ENCODE measurements around the gene DZIP1.
"Not testable (repeated sequence)": the region's sequence is repeated elsewhere in the genome, so short reads cannot be mapped to it uniquely, and the experiment has no call there.

The DZIP1 gene

DNA sequence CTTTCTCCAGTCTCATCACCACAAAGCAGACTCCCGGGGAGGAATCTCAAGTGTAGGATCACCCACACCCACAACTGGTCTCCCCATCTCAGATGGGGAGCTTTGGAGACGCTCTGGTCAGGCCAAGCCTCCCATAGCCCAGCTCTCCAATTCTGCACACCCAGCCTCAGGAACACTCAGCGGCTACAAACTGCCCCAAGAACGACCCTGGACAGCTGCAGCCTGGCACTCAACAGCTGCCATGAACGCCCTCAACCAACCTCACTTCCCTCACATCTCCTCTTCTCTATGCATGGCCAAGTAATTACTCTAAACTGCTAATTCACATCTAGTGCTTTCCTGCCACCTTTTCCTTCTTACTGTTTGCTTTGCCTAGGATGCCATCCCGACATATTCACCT, 42.6 kb downstream of the DZIP1 start:
- no peak for DNase-seq (ENCODE audit: low read depth, low spot score)

DNA sequence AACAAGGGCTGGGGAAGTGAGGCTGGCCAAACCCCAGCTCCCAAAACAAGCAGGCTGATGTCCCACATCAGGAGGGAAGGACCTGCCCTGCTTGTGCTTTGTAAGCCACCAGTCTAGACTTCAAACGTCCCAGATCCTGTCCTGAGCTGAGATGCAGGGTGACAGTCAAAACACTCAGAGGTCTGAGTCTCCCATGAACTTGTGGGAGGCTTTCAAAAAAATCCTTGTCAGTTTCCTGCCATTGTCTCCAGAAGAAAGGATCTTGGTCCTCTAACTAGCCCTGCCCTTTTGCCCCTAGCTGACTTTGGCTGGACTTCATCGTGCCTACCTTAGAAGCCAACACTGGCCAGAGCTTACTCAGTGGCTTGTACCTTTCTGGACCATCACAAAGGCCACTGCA, 43.3 kb downstream of the DZIP1 start:
- no peak for DNase-seq (ENCODE audit: low read depth, low spot score)

DNA sequence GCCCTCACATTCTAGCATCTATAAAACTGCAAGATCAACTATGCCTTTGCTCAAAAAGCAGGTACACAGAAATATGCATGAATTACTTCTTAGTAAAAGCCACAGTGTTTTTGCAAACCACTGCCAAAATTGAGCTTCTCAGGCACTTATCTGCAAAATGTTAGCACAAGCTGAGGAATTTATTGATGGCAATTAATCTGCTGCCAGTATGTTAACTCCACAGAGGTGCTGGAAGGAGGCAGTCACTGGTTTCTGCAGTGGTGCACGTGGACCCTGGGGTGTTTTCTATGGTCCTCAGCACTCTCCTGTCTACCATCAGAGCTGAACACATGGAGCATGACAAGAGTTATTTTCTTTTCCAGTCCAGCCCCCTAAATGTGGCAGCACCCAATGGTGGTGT, 47.8 kb downstream of the DZIP1 start:
- no peak for DNase-seq (ENCODE audit: low read depth, low spot score)

DNA sequence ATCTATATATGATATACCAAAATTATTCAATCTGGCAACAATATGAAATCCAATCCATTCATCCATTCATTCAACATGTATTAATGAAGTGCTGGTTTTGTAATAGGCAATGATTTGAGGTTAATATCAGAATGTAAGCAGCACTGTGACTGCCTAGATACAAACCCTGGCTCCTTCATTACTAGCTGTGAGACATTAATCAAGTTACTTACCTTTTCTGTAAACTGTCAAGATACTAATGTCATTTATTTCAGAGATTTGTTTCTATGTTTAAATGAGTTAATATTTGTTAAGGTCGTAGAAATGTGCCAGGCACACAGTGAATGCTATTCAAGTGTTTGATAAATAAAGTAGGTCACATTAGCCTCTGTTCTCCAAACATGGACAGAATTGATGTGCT, 51.0 kb downstream of the DZIP1 start:
- DNase-seq (ENCODE audit: low read depth, low spot score): no peak

DNA sequence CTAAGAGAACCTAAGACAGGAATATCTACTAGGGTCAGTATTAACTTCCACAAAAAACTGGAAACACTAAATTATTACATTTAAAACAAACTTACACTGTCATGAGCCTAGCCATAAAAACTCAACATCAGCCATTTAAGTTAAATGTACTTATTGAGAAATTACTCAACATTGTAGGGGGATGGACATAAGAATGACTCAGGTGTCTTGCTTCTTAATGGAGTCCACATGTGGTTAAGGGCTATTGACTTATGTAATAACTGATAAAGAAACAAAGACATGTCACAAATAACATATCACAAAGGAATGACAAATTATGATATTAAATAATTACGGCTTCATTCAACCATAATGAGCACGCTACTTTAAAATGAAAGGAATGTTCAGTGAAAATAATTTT, 55.8 kb downstream of the DZIP1 start:
- DNase-seq (ENCODE audit: low read depth, low spot score): no peak

DNA sequence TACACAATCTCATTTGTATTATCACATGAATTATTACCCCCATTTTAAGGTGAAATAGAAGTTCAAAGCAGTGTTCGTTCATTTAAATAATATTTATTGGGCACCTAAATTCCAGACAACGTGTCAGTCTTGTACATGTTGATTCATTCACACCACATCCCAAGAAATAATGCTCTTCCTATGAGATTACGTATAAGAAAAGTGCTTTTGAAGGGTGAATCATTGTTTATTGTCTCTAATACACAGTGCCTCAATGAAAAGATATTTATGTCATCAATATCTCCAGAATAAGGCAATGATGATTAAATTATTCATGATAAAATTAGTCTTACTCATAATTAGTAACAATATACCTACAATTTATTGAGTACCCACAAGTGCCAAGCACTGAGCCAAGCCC, 56.4 kb downstream of the DZIP1 start:
- no peak for DNase-seq (ENCODE audit: low read depth, low spot score)

DNA sequence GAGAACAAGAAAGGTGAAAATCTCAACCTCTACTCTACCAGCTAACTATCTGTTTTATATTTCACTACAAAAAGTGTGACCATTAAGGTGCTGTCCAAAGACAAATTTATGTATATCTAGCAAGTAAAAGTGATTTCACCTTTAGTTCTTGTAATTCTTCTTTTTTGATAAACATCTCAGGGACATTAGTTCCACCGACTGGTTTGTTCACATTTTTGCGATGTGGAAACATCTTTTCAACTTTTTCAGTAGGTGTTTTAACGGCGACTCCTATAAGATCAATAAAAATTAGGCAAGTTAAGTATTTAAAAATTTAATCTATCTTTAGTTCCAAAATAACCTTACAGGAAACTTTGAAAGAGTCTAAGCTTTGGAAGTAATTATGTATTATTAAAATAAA, 58.6 kb downstream of the DZIP1 start:
- DNase-seq (ENCODE audit: low read depth, low spot score): no peak

DNA sequence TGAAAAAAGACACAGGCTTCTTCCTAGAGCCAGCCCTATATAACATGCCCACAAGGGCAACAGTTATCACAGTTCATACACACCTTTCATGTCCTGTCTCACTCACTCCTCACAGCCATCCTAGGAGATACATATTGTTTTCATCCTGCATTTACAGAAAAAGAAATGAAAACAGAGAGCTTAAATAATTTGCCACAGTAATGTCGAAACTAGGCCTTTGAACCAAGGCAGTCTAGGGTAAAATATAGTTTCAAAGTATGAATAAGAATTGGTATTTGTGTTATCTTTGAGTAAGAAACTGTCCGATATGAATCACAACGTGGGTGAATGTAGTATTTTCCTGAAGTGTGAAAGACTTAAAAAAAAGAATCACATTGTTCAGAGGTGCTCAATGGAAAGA, 65.2 kb downstream of the DZIP1 start:
- no peak for DNase-seq (ENCODE audit: low read depth, low spot score)

DNA sequence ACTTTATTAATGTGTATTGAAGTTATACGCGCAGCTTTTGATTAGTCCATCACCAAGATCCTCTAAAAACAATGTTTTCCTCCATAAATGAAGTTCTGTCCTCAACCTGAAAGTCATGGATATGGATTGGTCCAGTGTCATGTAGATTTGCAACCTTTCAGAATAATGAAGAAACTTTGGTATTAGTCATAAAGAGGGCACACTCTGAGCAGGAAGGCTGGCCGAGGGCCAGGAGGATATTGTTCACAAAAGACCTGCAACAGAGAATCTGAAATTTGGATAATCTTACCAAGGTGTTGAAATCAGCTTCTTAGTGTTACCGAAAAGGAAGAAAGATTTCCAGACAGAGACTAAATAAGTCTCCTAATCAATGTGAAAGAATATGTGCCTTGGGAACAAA, 71.3 kb downstream of the DZIP1 start:
- DNase-seq (ENCODE audit: low read depth, low spot score): no peak

DNA sequence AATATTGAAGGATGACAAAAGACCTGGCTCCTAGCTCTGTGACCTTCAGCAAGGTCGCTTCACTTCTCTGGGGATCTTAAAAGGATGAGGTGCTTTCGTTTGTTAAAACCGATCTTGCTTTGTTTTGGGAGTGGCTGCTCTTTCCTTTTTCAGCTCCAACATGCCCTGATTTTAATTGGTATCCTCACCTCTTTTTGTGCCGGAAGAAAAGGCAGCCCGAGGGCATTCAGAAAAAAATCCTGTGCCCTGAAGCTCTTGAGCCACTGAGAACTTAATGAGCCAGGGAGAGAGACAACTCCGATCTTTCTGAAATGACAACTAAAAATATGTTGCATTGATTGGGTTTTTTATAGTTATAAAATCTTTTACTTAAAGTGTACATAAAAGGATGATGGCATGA, 72.6 kb downstream of the DZIP1 start:
- no peak for DNase-seq (ENCODE audit: low read depth, low spot score)

DNA sequence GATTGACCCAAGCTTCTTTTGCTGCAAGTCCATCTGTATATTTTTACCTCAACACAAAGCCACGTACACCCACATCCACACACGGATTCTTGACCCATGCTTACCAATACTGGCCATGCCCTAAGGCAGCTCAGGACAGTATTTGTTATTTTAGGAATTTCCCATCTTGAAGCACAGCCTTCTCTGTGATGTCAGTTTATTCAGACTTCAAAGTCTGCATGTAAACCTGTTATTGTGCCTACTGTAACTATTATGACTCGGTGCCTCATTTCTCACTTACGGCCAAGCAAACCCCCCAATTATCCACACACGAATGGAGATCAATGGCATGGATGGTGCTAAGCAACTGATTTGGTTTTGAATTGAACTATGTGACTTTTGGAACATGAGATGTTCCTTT, 74.5 kb downstream of the DZIP1 start:
- no peak for DNase-seq (ENCODE audit: low read depth, low spot score)

DNA sequence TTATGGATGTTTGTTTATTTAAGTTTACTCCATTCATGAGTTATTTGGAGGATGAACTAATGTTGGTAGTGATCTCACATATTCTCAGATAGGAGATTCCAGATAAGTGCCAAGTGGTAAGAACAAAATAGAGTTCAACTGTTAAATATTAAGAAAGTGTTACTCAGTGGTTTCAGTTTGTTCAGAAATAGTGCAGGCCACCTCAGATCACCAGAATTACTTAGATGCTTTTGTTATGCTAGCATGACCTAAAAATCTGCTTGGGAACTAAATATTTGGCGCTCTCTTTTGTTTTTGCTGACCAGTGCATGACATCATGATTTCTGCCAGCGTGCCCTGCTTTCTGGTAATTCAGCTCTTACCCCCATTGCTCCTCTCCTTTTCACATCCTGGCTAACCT, 76.4 kb downstream of the DZIP1 start:
- DNase-seq (ENCODE audit: low read depth, low spot score): no peak

DNA sequence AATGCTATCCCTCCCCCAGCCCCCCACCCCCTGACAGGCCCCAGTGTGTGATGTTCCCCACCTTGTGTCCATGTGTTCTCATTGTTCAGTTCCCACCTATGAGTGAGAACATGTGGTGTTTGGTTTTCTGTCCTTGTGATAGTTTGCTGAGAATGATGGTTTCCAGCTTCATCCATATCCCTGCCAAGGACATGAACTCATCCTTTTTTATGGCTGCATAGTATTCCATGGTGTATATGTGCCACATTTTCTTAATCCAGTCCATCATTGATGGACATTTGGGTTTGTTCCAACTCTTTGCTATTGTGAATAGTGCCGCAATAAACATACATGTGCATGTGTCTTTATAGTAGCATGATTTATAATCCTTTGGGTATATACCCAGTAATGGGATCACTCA, 78.7 kb downstream of the DZIP1 start:
- DNase-seq (ENCODE audit: low read depth, low spot score): not testable (repeated sequence)

DNA sequence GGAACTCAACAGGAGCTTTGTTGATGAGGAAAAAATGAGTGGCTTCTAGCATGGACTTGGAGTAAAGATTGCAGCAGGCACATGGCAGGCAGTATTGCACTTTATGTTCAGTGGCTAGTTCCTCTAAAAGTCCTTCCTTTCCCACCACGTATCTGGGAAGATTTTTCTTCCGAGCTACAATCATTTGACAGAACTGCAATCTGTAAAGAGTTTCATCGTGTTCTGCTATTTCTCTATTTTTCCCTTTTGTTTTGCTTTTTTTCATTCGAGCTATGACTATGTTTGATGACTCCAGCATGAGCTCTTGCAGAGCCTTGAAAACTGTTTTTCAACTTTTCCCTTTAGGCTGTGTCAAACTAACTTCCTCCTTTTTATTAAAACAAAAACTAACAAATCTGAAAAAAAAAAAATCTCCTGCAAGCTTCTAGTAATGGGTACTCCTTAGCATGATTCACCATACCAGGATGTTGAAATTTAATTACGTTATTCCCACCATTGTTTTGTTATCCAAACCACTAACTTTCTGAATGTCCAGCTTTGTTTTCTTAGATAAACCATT, 79.7 kb downstream of the DZIP1 start:
- no peak for DNase-seq (ENCODE audit: low read depth, low spot score)

DNA sequence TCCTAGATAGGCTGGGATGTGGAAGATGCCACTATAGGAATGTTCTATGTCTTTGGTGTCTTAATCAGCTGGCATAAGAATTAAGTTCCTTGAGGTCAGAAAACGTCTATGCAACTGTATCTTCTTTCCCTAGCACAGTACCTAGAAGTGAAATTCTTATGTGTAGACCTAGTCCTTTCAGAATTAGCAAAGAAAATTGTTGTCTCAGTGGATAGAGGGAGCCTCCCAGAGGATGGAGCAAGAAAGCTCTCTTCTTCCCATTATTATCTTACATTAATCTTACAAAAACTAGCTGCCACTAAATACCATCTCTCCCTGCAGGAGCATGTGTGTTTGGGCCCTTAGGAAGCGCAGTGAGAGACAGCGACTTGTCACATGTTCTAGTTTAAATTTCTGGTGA, 80.4 kb downstream of the DZIP1 start:
- no peak for DNase-seq (ENCODE audit: low read depth, low spot score)

DNA sequence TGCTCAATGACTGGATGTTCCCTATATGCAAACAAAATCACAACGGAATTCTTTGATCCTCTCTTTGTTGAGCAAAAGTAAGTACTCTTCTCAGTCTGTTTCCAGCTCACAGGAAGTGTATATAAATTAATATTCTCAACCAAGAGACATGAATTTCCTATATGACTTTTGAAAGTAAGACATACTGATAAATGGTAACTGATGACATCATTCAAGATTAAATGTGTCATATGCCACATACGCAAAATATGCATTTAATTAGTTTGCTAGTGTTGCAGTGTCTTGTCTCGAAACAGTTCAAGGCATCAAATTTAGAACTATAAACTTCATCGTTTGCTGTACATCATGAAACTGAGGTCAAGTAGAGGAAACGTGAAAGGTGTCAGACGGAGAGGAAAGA, 84.1 kb downstream of the DZIP1 start:
- no peak for DNase-seq (ENCODE audit: low read depth, low spot score)

DNA sequence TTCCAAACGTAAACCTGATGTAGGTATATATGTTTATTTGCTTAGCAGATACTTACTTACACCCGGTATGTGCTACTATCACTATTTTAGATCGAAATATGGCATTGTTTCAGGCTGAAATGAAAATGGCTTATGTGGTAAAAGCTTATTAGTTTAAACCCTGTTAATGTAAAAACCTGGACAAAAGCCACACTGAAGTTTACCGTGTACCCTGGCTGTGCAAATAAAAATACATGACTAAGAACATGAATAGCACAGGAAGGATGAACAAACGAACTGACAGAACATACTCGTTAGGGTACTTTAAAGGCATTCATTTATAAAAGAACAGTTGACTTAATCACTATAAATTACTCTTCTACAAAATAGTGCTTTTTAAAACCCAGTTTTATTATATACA, 85.4 kb downstream of the DZIP1 start:
- DNase-seq (ENCODE audit: low read depth, low spot score): no peak

DNA sequence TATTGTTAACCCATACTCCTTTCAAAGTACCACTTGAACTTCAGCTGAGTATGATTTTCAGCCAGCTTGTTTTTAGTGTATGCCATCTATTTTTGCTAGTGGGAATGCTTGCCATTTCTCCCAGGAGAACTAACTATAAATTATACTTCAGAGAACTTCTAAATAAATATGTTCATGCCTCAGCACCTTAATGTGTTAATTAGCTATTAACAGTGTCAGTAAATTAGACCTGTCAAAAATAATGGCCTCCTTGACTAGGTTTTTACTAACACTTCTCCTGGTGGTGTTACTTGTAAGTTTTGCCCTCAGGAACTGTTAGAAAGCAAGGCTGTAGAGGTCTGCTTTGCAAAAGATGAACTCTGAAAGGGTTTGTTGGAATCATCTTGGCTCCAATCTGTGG, 87.5 kb downstream of the DZIP1 start:
- no peak for DNase-seq (ENCODE audit: low read depth, low spot score)

DNA sequence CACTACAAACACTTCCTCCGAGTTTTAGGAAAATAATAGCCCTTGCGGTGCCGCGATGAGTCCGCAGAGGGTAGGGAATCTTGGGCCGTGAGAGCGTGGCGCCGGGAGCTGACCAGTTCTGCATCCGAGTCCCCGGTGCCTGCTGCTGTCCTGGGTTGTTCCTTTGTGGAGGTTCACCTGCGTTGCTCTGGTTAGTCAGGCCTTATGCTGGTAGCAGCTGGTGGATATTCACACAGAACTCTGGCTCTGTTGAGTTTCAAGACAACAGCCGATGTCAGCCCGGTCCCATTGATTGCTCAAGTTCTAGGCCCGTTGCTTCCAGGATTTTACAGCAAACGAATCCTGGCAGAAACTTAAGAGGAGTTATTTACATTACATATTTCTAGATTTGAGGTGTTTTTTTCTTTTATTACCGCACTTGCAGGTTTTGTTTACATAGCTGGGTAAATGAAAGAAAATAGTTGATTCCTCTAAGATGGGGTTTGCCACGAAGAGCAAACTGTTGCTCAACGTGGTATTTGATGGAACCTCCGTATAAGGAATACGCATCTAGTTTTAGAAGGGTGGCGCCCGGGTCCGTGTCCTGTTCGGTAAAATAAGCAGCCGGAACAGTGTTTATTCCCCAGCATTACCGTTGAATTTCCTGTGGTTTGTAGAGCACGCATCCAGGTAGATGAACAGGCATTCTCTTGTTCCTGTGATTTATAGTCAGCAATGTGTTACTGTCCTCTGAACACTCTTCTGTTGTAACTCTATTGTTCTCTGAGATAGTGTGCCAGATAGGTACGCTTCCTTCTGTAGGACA, 90.7 kb downstream of the DZIP1 start:
- DNase-seq (ENCODE audit: low read depth, low spot score): no peak

DNA sequence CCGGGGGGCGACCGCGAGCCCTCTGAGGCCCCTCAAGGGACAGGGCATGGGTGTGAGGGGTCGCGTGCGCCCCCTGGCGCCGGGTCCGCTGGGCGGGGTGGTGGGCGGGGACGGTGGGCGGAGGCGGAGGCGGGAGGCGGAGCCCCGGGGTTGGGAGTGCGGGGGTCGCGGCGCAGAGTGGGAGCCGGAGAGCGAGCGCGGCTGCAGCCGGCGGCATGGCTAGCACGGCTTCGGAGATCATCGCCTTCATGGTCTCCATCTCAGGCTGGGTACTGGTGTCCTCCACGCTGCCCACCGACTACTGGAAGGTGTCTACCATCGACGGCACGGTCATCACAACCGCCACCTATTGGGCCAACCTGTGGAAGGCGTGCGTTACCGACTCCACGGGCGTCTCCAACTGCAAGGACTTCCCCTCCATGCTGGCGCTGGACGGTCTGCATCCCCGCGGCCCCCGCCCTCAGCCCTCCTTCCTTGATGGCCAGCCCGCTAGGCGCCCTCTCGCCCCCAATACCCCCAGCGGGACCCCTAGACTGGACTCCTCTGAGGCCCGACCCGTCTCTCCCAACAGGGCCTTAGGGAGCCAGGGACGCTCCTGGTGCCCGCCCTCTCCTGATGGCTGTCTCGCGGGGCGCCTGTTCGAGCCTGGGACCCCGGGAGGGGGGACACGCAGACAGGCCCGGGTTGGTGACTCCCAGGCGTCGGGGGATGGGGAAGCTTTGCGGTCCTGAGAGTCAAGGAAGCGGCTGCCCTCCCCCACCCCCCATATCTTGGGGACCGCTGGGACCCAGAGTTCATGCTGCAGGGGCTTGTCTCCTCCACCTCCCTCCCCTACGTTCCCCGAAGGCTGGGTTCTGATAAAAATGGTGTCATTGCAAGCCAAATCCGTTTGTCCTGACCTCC, 91.7 kb downstream of the DZIP1 start, which contains the start of gene CLDN10:
Gene CLDN10 (plus strand): TSS at position 182 of the 903 bp plus-strand sequence. CDS start 34 bp downstream, at position 216.
- DNase-seq (ENCODE audit: low read depth, low spot score): no peak

DNA sequence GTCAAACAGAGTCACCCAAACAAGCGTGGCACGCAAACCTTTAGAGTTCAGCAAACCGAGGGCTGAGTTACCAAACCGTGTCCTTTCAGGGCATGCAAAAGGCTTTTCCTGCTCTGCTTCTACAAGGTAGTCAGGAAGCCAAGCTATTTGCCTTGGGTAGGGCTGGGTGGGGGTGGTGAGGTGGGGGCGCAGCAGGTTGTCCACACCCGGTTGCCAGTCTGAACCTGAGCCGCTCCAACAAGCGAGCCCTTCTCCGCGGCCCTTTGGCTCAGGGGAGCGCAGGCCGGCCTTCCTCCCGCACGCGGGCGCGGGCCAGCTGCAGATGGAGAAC, 92.3 kb downstream of the DZIP1 start:
- DNase-seq (ENCODE audit: low read depth, low spot score): no peak

DNA sequence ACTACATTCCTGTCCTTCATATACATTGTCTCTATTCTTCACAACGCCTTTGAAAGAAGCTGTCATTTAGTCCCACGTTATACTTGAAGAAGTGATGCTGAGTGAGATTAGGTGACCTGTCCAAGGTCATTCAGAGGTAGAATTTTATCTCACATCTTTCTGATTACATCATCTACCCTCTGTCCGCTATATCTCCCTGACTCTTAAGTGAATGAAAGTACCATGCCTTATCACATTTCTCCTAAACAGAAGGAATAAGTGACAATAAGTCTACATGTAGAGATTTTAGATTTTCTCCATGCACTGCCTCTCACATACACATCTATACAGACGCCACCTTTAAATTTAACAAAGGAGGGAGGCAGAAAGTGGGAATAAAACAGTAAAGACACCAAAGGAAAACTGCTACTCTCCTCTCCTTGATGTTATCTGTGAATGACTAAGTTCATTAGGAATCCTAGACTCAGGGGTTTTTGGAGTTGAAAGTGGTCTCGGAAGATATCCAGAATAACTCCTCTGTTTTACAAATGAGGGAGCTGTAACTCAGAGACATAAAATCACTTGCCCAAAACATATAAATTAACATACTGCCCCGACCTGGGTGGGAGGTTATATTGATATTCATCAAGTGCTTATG, 96.9 kb downstream of the DZIP1 start:
- no peak for DNase-seq (ENCODE audit: low read depth, low spot score)

Measured in smooth muscle cell of the brain vasculature (primary cell).